PC-9 (cell line): Measurements from ENCODE around the gene WASL. TPM values are rescaled to one million over a fixed set of nuclear protein-coding genes. Genes with fewer than 3 reads are reported as not detected.

Source experiments
- BruUV-seq: library from RNA; stranded (reverse); fragments of 400-500 nt; replicated peaks from 2 replicates; lab custom pipeline; 2021; lab: Mats Ljungman, UMichigan
- CTCF ChIA-PET: fragments of 300-600 bp; sonication (Branson Sonifier 250); formaldehyde crosslinking; loops from one replicate; lab custom pipeline; 2022; ENCODE audit warnings: antibody characterized with exemption; lab: Charles Lee
- POLR2A ChIA-PET: fragments of 300-600 bp; sonication (Branson Sonifier 250); formaldehyde crosslinking; loops from one replicate; lab custom pipeline; 2022; ENCODE audit warnings: antibody characterized with exemption; ENCODE audit not compliant: unreplicated experiment; lab: Charles Lee
- DNase-seq, 2 experiments: peaks; one replicate each; pipeline versions ENCODE4 v3.0.0 to v3.0.0-alpha.2; 2015 to 2022; ENCODE audit warnings: mixed read lengths in 1 of 2
- H2AFZ ChIP-seq: fragments of 200-600 bp; sonication (generic); 2 replicates; pipeline ENCODE4 v1.8.1; 2017; ENCODE audit warnings: antibody characterized with exemption
- H3F3A ChIP-seq: fragments of 200-600 bp; sonication (generic); 2 replicates; pipeline ENCODE4 v1.8.1; 2017; ENCODE audit warnings: antibody characterized with exemption, mild to moderate bottlenecking, low read depth; ENCODE audit not compliant: insufficient read depth
- H3K27ac ChIP-seq: fragments of 200-600 bp; sonication (generic); 2 replicates; pipeline ENCODE4 v1.6.1; 2016; ENCODE audit warnings: mixed run types
- H3K27me3 ChIP-seq: fragments of 200-600 bp; sonication (generic); 2 replicates; pipeline ENCODE4 v1.6.1; 2016; ENCODE audit warnings: low read depth, mixed run types; ENCODE audit not compliant: insufficient read depth
- H3K36me3 ChIP-seq: fragments of 200-600 bp; sonication (generic); 2 replicates; pipeline ENCODE4 v1.6.1; 2016; ENCODE audit warnings: low read depth, mixed run types
- H3K4me1 ChIP-seq: fragments of 200-600 bp; sonication (generic); replicated peaks from 2 replicates; pipeline ENCODE4 v1.6.1; 2016; ENCODE audit warnings: mixed run types; ENCODE audit not compliant: insufficient read depth
- H3K4me2 ChIP-seq: fragments of 200-600 bp; sonication (generic); 2 replicates; pipeline ENCODE4 v1.6.1; 2017; ENCODE audit warnings: mixed run types
- H3K4me3 ChIP-seq: fragments of 200-600 bp; sonication (generic); 2 replicates; pipeline ENCODE4 v1.6.1; 2016; ENCODE audit warnings: mixed run types
- H3K79me2 ChIP-seq: fragments of 200-600 bp; sonication (generic); 2 replicates; pipeline ENCODE4 v1.6.1; 2017; ENCODE audit warnings: low read depth, mixed run types
- H3K9me2 ChIP-seq: fragments of 200-600 bp; sonication (generic); 2 replicates; pipeline ENCODE4 v1.8.1; 2017; ENCODE audit warnings: mild to moderate bottlenecking; ENCODE audit not compliant: insufficient read depth
- H3K9me3 ChIP-seq: fragments of 200-600 bp; sonication (generic); 2 replicates; pipeline ENCODE4 v1.8.1; 2016; ENCODE audit warnings: low read depth; ENCODE audit not compliant: insufficient read depth
- H4K20me1 ChIP-seq: fragments of 200-600 bp; sonication (generic); 2 replicates; pipeline ENCODE4 v1.8.1; 2017; ENCODE audit not compliant: insufficient read depth
- EZH2 ChIP-seq: fragments of 200-600 bp; sonication (generic); IDR thresholded peaks from 2 replicates; pipeline ENCODE4 v1.8.0; 2017; ENCODE audit warnings: antibody characterized with exemption, low read depth
- intact Hi-C: fragments of 100-400 bp; cut with micrococcal nuclease; formaldehyde crosslinking; loops from one replicate; pipeline ENCODE4 v1.10.0; 2022; ENCODE audit not compliant: unreplicated experiment
- total RNA-seq: library from RNA; stranded (reverse); gene quantifications from 2 replicates; pipeline ENCODE4 v1.2.3, GENCODE V29; 2021
- TF ChIP-seq, protein P1 (sequence below): fragments of 200-600 bp; sonication (generic); conservative IDR thresholded peaks from 2 replicates; pipeline ENCODE4 v1.6.1; 2017; ENCODE audit warnings: mixed run types, antibody characterized with exemption, mild to moderate bottlenecking, moderate library complexity

WASL gene
- total RNA-seq, 1 experiment from 2014 or later, result 40.3 TPM

DNA sequence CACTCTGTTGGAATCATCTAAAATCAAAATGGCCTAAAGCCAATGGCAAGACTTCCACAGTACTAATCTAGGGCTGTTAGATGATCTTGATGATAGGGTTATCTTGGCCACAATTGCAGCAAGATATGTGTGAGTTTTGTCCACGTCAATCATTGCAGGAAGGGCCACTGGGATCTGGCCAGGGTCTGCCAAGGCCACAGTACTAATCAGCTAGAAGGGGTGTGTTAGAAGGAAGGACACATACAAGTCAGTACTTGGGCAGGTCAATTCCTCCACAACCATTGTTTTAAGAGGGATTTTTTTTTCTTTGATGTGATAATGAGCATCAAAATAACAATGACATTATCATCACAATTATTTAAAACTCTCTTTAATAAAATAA, 91.5 kb downstream of the WASL start:
- DNase-seq, result no peak
- Histone ChIP-seq H3K27me3 (no peaks in the 10 kb centered on the region), H4K20me1 (no peaks in the 10 kb centered on the region), H3F3A (no peaks in the 10 kb centered on the region), H3K9me2 (no peaks in the 10 kb centered on the region; the same call in none of the 2 replicates), H3K9me3 (no peaks in the 10 kb centered on the region), H3K79me2 (no peaks in the 10 kb centered on the region), H3K4me3 (no peak overlapping the region), H3K4me2 (no peak overlapping the region), H3K27ac (no peak overlapping the region), H3K36me3 (no peaks in the 10 kb centered on the region), H3K4me1 (no peaks in the 10 kb centered on the region), H2AFZ (no peak overlapping the region)
- intact Hi-C loops, result no loop called here
- no TSS peak for BruUV-seq
- TF ChIP-seq, protein P1, sequence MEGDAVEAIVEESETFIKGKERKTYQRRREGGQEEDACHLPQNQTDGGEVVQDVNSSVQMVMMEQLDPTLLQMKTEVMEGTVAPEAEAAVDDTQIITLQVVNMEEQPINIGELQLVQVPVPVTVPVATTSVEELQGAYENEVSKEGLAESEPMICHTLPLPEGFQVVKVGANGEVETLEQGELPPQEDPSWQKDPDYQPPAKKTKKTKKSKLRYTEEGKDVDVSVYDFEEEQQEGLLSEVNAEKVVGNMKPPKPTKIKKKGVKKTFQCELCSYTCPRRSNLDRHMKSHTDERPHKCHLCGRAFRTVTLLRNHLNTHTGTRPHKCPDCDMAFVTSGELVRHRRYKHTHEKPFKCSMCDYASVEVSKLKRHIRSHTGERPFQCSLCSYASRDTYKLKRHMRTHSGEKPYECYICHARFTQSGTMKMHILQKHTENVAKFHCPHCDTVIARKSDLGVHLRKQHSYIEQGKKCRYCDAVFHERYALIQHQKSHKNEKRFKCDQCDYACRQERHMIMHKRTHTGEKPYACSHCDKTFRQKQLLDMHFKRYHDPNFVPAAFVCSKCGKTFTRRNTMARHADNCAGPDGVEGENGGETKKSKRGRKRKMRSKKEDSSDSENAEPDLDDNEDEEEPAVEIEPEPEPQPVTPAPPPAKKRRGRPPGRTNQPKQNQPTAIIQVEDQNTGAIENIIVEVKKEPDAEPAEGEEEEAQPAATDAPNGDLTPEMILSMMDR, result no peak
- TF ChIP-seq EZH2, result no peak
- POLR2A ChIA-PET, result no interaction called here
- CTCF ChIA-PET, result no interaction called here

GRCh38 chr7:123656544-123657303, 92.1 kb downstream of the WASL start:
- Histone ChIP-seq H3K4me1 (no peaks in the 10 kb centered on the region), H3K4me2 (no peak overlapping the region), H3K9me3 (no peaks in the 10 kb centered on the region), H3K27ac (no peak overlapping the region), H3K27me3 (no peaks in the 10 kb centered on the region), H4K20me1 (no peaks in the 10 kb centered on the region), H2AFZ (no peak overlapping the region), H3F3A (no peaks in the 10 kb centered on the region), H3K79me2 (no peaks in the 10 kb centered on the region), H3K4me3 (no peak overlapping the region), H3K36me3 (no peaks in the 10 kb centered on the region), H3K9me2 (no peaks in the 10 kb centered on the region; the same call in none of the 2 replicates)
- no peak for DNase-seq
- no TSS peak for BruUV-seq
- CTCF ChIA-PET, result no interaction called here
- TF ChIP-seq, protein P1, result no peak
- POLR2A ChIA-PET, result no interaction called here
- intact Hi-C loops, result no loop called here

DNA sequence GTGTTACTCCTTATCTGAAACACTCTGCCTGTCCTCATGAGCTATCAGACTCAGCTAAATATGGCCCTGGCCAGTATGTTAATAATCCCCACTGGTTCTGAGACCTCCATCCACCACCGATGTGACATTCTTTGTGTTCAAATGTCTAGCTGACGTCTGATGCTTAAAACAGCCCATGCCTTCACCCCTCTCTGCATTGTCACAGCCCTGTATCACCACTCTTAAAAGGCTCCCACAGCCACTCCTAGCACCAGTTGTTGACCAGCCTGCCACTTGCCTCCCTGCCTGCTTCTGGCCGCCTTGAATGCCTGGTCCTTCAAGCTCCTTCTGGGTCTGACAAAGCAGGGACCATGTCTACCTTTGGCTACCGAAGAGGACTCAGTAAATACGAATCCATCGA, 93.2 kb downstream of the WASL start, which contains the start of gene LMOD2:
TSS of gene LMOD2 (plus strand) at position 253 of the 400 bp plus-strand sequence. CDS start at position 351, 98 bp downstream.
- ChIA-PET POLR2A (no interaction called here), CTCF (no interaction called here)
- Histone ChIP-seq H3K9me3 (no peaks in the 10 kb centered on the region), H2AFZ (no peak within 1 kb of the TSS), H4K20me1 (no peaks in the 10 kb centered on the region), H3K27me3 (no peaks in the 10 kb centered on the region), H3K36me3 (no peaks in the 10 kb centered on the region), H3K4me2 (no peak within 1 kb of the TSS), H3K4me1 (no peaks in the 10 kb centered on the region), H3K9me2 (no peaks in the 10 kb centered on the region; the same call in 1 of the 2 replicates), H3K27ac (no peak within 1 kb of the TSS), H3F3A (no peaks in the 10 kb centered on the region), H3K4me3 (no peak within 1 kb of the TSS), H3K79me2 (no peaks in the 10 kb centered on the region)
- no peak for DNase-seq
- intact Hi-C loops, result no loop called here
- TF ChIP-seq, protein P1, result no peak
- TF ChIP-seq EZH2, result no peak
- BruUV-seq, result no TSS peak
